Activated CD4-positive, CD25-positive, alpha-beta regulatory T cell treated with anti-CD3 and anti-CD28 coated beads, Interleukin-2, amount 50 U/mL, for 72 hours (primary cell): ENCODE measurements around the gene TKT.
"Not testable (repeated sequence)": the region's sequence is repeated elsewhere in the genome, so short reads cannot be mapped to it uniquely, and the experiment has no call there.

Experiments used
- DNase-seq: peaks from one replicate; pipeline ENCODE4 v3.0.0; 2021

The TKT gene

DNA sequence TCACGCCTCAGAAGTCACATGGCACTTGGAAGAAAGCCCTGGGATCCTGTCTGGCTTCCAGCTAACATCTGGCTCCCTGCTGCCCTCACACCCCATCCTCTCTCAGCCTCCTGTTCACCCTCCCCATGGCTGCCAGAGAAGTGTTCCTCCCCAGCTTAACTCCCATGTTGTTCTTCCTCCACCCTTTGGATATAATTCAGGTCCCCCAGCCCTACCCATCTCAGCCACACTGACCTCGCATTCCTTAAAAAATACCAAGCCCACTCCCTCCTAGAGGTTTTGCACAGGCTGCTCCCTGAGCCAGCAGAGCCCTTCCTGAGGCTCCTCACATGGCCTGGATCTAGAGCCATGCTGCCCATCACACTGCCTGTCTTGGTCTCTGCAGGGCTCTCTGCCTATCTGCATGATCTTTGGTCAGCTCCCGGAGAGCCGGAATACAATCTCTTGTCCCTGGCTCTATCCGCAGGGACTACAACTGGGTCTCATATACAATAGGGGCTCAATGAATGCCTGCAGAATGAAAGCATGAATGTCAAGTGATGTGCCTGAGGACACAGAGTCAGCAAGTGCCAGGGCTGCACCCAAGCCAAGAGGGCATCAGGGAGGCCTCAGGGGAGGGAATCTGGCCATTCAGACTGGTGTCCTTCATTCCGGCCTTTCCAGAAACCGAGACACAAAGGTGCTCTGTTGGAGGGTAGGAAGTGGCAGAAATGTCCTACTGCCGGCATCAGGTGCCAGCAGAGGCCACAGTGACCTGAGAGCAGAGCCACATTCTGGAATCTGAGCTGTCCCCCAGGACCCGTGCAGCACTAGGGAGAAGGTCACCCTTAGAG is 3.8 kb upstream of the TKT start:
- no peak for DNase-seq

DNA sequence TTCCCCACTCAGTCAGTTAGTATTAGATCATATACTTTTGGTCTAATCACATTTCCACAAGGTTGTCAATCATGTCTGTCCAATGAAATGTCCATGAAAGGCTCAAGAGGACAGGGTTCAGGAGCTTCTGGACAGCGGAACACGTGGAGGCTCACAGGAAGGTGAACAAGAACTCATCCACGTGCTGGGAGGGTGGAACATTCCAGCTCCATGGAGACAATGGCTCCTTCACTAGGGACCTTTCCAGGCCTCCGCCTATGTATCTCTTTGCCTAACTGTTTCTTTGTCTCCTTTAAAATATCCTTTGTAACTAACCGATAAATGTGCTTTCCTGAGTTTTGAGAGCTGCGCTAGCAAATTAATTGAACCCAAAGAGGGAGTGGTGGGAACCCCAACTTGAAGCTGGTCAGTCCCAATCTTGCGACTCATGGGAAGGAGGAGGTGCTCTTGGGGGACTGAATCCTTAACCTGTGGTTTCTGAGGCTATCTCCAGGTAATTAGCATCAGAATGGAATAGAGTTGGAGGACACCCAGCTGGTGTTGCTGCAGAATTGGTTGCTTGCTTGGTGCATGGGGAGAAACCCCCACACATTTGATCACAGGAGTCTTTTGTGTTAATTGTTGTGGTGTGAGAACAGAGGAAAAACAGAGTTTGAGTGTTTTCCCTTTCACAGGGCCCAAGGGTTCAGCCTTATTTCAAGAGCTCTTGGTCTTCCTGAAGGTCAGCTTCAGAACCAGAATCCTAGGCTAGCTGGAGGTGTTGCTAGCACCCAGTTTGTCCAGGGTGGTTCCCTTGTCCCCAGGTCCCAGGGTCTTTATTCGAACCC is 3.0 kb upstream of the TKT start:
- DNase-seq, result no peak

DNA sequence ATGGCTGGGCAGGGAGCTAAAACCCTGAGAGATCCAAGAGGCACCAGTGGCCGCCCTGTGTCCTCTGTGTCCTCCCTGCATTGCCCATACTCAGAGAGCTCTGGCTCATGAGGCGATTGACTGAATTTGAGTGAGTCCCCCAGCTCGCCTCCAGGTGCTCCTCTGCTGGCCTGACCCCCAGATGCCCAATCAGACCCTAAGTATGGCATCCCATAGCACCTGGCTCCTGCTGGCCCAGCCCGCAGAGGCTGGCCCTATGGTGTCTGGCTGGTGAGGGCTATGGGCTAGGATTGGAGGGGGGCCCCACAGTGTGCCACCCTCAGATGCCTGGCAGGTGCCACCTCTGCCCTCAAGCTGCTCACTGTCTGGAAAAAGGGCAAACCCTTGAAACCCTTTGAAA is 1.6 kb upstream of the TKT start:
- DNase-seq, result no peak

DNA sequence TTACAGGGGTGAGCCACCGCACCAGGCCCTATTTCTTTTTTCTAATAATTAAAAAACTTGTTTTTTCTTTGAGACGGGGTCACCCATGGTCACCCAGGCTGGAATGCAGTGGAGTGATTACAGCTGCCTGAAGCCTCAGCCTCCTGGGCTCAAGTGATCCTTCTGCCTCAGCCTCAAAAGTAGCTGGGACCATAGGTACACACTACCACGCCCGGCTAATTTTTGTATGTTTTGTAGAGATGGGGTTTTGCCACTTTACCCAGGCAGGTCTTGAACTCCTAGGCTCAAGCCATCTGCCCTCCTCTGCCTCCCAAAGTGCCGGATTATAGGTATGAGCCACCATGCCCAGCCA is 858 bp upstream of the TKT start:
- no peak for DNase-seq

DNA sequence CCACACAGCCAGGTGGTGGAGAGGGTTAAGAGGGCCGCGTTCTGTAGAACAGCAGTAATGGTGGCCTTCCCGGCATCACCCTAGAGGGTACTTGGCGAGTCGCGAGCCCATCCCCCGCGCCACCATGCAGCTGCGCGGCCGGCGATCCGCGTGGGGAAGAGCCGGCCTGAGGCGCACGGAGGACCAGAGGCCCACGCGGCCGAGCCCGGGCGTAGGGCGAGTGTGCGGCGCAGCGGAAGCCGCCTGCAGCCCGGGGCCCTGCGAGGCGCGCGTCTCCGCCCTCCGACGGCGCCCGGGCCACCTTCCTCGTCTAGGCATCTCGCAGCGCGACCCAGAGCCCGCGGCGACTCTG is 423 bp downstream of the TKT start:
- DNase-seq, result peak; percentile 64

DNA sequence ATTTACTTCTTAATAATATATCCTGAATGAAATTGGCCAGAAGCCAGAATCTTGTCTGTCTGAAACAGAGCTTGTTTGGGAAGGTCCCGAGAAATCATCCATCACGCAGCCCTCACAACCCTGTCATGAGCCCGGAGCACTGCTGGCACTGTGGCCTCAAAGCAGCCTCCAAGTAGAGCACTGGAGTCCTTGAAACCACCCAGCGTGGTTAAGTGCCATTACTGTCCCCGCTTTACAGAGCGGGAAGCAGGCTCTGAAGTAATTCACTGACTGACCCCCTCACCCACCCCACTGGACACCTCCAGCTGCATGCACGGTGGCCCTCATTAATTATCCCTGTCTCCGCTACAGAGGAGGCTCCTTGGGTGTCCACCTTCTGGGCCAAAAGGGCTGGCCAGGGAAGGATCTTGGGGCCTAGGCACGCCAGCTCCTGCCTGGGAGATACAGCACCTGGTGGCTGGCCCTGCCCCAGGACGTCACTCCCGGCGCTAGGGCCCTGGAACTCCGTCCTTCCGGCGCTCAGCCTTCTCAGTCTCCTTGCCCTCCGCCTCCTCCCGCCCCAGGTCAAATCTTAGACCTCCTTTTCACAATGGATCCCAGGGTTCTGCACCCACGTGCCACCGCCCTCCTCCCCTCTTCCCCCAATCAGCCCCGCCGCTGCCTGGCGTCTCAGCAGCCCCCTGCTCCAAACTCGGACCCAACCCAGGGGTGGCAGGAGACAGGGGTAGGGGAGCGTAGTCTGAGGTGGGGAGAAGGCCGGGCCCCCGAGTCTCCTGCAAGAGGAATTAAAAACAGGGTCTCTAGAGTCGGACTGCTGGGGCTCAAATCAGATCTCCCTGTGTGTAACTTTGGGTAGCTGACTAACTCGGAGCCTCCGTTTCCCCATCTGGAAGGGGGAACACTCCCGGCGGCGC is 1.1 kb downstream of the TKT start:
- DNase-seq, result peak; percentile 59

DNA sequence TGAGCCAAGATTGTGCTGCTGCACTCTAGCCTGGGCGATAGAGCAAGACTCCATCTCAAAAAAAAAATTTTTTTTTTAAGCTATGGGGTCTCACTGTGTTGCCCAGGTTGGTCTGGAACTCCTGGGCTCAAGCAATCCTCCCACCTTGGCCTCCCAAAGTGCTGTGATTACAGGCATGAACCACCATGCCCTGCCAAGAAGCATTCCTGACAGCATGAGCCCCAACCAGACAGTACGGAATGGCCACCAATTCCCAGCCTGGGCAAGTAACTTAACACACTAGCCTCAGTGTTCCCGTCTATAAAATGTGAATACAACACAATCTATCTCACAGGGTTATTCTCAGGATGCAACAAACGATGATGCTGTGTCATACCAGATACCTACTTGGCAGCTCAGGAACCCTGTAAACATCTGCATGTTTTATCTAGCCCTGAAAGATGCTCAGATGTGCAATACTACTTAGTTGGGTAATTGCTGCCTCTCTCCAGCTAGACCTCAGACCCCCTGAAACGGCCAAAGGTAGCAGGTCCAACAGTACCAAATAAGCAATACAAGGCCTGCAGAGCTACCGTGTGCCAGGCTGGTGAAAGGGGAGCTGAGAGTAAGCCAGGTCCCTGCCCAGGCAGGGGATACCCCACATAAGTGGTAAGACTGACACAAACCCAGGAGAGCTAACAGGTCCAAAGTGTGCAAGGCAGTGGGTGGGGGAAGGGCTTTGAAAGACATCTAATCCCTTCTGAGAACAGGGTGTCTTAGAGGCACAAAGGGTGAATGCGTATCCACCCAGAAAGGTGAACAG is 1.9 kb downstream of the TKT start:
- DNase-seq, result no peak

DNA sequence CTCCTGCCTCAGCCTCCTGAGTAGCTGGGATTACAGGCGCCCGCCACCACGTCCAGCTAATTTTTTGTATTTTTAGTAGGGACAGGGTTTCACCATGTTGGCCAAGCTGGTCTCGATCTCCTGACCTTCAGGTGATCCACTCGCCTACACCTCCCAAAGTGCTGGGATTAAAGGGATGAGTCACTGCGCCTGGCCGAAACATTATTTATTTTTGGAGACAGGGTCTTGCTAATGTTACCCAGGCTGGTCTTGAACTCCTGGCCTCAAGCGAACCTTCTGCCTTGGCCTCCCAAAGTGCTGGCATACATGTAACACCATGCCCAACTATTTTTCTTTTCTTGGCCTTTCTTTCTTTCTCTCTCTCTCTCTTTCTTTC is 2.9 kb downstream of the TKT start:
- DNase-seq, result not testable (repeated sequence)

DNA sequence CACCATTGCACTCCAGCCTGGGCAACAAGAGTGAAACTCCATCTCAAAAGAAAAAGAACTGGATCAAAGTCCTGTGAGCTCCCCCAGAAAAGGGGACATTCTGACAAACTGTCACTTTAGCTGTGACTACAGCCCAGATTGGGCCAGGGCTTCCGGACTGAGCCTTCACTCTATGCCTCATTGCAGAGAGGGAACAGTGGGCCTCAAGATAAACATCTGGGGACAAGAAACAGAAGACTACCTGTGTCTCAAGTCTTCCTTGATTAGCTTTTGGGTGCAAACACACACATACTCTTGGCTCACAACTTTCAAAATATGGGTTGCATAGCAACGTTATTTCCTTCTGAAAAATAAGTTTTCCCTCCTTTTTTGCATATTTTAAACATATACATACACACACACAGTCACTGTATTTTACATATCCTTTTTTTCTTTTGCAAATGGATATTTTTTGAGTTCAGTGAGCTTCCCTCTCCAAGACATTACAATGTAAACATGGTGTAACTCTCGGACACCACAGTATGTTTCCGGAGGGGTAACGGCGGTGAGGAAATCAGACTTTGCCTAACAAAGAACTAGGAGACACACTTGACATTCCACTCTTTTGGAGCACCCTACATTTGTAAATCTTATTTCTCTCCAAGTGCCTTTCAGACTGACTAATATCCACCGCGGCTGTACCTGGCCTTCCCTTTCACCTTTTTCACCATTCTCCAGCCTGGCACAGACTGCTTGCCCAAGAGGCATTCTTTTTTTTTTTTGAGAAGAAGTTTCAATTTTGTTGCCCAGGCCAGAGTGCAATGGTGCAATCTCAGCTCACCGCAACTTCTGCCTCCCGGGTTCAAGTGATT is 3.5 kb downstream of the TKT start:
- DNase-seq, result no peak

DNA sequence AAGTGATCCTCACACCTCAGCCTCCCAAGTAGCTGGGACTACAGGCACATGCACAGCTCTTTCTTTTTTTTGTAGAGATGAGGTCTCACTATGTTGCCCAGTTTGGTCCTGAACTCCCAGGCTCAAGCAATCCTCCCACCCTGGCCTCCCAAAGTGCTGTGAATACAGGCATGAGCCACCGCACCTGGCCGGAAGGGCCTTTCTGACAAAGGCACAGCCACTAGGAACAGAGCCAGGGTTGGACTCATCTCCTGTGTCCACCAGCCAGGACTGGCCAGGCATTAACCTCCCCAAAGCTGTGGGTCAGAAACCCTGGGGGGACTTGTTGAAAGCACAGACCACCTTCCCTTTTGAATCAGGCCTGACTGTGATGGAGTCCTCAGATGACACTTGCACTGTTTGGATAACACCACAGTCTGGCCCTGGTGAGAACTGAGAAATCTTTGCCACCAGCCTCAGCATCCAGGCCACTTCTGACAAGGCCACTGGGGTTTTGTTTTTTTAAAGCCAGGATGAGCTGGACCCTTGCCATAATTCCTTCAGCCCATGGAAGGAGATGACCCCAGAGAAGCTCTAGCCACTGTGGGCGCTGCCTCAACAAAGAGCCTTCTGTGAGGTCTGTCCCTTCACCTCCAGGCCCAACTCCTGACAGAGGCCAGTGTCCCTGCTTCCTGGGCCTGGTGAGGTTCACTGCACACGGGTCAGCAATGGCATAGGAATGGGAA is 4.8 kb downstream of the TKT start:
- DNase-seq, result no peak

DNA sequence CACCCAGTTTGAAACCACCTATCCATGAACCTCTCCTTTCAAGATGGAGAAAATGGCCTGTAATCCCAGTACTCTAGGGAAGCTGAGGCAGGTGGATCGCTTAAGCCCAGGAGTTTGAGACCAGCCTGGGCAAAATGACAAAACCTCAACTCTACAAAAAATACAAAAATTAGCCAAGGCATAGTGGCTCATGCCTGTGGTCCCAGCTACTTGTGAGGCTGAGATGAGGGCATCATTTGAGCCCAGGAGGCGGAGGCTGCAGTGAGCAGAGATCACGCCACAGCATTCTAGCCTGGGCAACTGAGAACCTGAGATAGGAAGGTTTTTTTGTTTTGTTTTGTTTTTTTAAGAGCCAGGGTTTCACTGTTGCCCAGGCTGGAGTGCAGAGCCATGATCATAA is 5.4 kb downstream of the TKT start:
- DNase-seq, result no peak

DNA sequence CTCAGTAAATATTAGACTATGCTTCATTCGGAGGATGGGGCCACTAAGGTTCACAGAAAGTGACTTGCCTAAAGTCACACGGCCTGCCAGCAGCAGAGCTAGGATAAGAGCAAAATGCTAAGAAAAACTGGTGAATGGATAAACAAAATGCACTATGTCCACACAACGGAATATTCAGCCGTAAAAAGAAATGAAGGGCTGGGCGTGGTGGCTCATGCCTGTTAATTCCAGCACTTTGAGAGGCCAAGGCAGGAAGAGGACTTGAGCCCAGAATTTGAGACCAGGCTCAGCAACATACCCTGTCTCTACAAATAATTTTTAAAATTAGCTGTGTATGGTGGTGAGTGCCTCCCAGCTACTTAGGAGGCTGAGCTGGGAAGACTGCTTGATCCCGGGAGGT is 7.7 kb downstream of the TKT start:
- DNase-seq, result no peak

DNA sequence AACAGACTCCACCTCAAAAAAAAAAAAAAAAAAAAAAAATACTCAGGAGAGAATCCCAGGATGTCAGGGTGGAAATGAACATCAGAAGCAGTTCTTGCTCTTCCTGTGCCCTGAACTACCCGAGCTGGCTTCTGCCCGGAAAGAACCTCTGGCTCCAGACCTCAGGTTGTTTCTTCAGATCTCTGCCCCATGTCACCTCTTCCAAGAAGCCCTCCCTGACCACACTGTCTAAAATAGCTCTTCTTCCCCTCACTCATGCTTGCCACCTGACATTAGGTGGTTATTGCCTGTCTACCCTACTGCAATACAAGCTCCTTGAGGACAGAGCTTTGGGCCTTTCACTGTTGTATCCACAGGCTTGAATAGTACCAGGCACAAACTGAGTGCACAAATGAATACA is 8.2 kb downstream of the TKT start:
- no peak for DNase-seq

DNA sequence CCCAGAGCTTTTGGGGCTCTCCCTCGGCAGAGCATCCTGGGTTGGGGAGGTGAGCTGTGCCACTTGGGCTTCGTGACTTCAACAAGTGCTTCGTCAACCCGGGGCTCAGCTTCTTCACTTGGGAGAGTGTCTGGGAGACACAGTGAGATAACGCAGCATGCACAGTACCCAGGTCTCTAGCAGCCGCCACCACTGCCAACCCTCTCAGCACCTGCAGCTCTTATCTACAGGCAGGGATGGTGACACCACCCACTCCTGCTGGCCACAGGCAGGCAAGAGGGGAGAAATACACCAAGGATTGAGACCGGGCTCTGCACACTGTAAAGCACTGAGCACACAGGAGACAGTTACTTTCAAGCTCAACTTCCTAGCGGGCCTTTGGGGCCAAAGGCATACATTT is 11.6 kb downstream of the TKT start:
- DNase-seq, result no peak

DNA sequence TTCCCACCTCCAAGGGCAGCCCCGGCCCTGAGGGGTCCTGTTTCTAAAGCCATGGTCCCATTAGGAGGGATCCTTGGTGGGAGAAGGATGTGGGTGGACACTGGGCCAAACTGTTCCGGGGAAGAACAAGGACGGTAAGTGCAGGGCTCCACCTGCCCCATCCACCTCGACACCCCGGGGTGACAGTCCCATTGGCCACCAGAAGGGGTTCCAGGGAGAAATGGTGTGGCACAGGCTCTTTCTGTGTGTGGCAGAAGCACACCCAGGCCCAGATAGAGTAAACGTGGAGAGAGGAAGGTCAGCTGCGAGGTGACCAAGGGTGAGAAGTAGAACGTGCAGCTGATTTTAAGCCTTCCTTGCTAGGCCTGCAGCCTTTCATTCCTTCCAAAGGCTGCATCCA is 12.0 kb downstream of the TKT start:
- no peak for DNase-seq

DNA sequence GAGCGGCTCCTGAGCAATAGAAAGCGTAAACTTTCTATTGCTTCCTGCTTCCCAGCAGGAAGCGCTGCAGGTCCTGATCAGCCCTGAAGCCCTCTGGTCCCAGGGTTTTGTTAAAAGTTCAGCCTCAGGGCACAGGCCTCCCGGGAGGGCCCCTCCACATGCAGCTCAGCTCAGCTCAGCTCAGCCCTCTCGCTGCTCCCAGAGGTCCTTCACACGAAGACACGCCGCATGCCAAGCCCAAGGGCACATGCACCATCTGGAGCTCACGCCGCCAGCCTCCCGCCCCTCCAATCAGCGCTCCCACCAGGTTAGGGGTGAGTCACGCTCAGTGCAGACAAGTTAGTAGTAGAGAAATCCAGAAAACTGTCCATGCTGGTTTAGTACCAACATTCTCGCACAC is 12.7 kb downstream of the TKT start:
- no peak for DNase-seq

DNA sequence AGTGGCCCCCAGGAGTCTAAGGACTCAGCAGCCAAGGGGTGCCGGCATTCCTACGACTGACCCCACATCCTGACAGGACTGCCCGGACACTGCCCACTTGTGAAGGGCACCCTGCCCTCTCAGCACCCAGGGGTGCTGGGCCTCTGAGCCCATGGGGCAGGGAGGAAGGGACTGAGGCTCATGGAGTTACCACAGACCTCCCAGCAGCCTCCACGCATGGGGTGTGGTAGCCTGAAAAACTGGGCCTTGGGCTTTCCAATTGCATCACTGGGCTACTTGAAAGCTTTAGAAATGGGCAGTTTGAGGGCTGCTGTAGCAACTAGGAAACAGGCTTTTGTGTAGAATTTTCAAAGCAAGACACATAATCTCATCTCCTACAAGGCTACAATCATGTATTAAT is 13.2 kb downstream of the TKT start:
- DNase-seq, result no peak

DNA sequence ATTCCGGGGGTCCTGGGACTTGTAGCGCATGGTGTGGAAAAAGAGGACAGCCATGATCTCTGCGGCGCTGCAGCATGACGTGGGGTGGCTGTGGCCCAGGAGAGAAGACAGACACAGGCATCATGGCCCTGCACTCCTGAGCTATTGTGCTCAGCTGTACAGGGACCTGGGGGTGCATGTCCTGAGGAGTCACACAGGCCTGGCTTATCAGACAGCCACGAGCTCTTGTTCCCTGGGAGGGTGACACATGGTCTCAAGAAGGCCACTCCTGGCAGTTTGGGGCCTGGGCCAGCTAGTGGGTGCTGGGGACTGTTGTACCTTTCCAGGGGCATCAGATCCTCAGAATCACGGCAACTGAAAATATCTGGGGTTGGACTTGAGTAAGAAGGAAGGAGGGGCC is 13.7 kb downstream of the TKT start:
- no peak for DNase-seq

DNA sequence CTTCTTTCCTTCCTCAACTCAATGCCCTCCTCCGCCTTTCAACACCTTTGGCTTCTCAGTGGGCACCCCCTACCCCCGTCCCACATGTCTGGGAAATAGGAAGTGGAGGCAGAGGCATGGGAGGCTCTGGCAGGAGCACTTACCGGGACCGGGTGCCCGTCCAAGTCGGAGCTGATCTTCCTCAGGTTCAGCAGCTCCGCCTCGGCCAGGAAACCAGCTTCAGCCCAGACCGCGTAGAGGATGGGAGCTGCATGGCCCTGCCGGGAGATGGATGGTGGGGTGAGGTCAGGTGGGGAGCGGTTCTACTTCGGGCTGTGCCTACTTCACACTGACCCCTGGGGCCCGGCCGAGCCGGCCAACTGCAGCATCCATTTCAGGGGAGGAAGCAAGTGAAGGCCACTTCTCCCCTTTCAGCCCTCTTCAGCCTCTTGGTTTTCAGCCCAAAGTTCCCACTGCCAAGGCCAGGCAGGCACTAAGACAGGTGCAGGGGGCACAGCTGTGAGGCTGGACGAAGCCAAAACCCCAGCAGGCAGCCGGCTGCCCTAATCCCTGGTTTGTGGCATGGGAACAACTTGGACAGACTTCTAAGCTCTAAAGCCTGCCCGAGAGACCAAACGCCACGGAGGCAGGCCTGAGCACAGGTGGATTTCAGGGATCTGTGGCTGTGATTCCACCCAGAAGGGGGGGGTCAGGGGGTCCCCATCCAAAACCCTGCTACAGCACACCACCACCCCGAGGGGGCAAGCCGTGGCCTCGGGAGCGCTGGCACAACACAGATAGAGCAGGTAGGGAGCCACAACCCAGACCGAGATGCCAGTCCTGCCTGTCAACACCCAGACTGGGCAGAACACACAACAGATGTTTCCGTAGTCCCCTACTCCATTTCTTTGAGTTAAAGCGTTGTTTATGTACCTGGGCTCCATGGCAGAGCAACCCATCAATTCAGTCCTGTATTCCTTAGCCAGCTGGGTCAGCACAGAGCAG is 14.5 kb downstream of the TKT start:
- no peak for DNase-seq

DNA sequence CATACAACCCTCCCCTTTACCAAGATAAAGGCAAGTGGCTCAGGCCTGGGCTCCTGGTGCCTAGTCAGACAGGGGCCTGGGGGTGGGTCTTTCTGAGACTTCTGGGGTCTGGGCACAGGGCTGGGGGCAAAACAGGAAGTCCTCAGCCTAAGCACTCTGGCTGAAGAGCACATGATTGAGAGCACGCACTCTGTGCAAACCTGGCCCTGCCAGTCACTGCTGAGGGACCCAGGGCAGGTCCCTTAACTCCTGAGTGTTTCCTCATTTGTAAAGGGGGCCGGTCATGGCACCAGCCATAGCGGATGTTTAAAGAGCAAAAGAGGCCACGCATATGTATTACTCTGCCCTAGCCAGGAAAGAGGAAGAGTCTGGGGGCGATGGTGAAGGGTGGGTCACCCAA is 16.0 kb downstream of the TKT start:
- DNase-seq, result no peak
